ENCODE results near the gene SIK3.

SIK3 gene

DNA sequence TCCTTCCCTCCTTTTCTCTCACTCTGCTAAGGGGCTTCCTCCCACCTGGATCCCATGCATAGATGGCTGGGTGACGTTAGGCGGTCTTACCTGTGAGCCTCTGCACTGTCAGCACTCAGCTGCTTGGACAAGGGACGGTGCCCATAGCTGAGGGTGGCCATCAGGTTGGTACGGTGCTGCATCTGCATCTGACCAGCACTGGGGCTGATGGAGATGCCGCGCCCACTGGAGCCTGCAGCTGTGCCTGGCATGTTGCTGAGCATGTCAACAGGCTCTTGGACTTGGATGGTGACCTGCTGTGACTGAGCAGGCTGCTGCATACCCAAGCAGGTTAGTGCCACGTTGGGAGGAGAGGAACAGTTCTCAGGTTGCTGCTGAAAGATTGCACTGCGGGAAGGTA lies 239.1 kb downstream of the SIK3 start:
- no peak for DNase-seq

DNA sequence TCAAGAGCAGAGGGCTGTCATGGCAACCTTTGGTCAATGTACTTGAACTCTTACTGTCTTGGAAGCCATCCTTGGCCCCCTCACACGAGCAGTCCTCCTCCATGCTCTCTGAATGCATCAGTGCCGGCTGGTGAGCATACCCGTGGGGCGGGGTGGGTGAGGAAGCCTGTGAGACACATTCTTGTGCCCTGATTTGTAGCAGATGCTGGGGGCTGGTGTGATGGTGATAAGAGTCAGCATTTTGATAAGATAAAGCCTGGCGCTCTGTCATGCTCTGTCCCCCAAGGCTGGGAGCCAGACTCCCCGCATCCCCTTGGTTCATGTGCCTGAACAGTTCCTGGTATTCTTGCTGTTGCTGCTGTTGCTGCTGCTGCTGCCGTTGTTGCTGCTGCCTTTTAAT lies 240.3 kb downstream of the SIK3 start:
- no peak for DNase-seq

DNA sequence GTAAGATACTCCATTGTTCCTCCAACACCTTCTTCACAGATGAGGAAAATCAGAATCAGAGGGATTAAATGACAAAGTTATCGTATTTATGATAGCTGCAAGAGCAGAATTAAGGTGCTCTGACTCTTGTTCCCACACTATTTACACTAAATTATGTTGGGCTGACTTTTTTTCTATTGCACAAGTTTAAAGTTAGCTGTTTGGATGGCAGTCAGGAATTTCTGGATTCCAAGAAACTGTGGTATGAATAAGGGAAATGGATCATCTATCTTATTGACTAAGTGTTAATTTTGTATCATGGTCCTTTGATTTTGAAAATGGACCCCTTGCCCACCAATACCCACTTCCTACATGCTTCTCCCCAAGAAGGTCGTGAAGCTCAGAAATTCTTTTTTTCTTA lies 240.9 kb downstream of the SIK3 start:
- DNase-seq: no peak

DNA sequence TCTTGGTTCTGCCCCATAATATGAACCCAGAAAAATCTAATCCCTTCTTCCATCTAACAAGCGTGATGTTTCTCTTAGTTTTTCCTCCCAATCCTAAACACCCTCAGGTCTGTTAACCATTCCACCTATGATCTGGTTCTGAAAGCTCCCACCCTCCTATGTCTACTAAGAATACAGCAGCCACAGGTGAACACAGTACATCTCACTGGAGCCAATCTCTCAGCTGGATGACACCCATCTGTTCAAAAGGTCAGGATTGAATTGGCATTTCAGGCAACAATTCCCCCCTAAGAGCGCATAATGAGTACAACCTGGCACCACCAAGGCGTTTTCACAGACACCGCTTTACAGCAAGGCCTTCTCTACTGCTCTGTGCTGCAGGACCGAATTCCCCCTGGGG lies 241.8 kb downstream of the SIK3 start:
- no peak for DNase-seq

DNA sequence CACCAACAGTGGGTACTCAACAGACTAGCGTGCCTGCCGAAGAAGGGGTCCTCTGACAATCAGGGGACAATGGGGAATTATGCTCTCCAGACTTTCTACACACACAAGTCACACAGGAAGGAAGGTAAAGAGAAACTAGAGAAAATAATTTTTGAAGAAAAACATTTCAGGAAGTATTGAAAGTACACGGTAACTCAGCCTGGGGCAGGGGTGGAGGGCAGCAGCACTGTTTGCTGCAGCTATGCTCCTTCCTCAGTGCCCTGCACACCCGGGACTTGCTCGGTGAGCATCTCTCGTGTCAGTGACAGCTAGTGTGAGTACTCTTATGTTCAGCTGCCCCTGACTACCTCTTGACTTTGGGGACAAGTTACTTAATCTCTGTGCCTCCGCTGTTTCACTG lies 242.8 kb downstream of the SIK3 start:
- no peak for DNase-seq

DNA sequence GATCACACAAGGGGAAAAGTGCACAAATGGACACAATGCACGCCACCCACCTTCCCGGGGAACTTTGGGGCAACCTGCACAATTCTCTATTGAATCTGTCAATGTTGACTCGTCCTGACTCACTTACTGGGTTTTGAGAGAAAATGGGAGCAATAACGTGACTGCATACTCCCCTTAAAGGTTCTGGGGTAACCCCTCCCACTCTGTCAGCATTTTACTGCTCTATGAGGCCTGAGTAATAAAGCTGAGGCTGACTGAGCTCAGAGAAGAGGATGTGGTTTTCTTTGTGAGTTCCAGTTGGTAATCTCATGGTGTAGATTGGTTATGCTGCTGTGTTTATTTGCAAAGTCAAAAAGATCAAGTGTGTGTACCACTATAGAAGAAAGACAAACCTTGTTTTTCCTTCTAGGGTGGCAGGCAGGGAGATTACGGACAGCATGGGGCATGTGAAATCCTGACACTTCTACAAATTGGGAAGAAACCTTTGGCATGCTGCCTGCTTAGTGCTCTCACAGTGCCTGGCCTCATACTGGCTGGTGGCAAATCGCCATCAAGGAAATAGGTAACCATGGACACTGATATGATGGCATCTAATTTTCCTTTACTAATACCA lies 244.7 kb downstream of the SIK3 start:
- DNase-seq: peak; percentile 85

DNA sequence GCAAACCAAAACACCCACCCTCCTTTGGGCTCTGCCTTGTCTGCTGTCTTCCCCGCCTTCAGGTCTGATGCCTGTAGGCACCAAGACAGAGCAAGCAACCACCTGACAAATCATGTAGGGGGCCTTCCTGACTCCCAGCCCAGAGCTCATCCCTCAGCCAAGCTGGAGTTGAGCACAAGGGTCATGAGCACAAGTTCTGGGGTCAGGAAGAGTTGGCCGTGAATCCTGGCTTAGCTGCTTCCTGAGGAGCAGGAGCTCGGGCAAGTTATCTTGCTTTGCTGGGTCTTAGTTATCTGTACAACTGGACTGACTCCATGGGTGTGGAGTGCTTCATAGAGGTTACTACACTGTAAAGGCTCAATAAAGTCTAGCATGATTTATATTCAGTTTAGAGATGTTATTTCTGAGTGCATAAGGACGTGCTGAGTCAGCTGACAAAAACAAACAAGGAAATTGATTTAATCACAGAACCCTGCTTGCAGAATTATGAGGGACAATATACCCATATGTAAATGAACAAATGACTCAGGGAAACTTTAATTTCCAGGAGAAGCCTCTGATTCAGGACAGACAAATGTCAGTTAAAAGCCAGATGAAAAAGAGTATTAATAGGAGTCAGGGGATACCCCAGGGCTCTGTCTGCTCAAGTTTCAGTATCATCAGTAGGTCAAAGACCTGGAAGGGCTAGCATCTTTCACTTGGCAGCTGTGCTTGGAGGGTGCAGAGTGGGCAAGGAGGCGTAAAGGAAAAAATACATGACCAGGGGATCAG lies 245.8 kb downstream of the SIK3 start:
- no peak for DNase-seq

DNA sequence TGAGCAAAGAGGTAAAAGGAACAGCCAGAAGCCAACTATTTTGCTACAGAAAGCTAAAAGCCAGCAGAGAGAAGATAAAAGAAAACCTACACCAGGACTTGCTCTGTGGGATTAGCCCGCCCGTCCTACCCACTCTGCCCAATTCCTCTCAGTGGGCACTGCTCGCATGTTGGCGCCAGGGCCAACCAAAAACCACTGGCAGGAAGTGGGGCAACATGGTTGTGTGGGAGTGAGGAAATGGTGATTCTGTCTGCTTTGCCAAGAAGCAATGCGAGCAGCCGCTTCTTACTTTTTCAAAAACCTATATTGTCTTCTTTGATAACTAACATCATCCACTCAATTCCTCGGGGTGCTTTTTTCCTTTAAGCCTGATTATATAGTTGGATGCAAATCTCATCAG lies 246.6 kb downstream of the SIK3 start:
- DNase-seq: peak; percentile 70

DNA sequence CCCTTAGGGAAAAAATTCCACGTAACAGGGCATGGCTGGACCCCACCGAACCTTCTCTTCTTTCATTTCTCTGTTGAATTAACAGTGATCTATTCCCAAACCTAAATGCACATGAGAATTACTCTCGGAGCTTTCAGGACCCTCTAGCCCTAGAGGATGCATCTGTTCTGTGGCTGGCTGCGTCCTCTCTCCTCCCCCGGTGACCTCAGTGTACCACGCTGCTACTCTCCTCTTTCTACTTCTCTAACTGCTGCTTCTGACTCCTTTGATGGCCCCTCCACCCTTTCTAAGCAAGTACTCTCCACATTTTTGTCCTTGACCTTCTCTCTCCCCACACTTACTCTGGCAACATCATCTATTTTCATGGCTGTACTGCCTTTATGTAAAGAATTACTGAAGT lies 248.7 kb downstream of the SIK3 start:
- no peak for DNase-seq

DNA sequence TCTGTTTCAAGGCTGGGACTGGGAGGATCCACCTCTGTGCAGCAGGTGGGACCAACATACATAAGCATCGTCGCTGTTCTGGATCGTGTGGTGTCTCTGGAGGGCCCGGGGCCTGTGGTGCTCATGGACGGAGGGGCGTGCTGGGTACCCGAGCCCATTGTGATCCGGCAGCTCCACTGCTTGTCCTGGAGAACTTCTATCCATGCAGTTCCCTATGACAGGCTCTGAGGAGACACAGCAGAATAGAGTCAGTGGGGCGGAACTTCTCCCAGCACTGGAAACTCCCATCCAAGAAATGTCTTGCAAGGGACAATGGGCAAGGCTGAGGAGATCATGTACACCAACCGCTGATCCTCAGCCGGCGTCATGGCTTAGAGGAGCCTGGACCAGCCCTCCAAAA lies 249.2 kb downstream of the SIK3 start:
- no peak for DNase-seq

DNA sequence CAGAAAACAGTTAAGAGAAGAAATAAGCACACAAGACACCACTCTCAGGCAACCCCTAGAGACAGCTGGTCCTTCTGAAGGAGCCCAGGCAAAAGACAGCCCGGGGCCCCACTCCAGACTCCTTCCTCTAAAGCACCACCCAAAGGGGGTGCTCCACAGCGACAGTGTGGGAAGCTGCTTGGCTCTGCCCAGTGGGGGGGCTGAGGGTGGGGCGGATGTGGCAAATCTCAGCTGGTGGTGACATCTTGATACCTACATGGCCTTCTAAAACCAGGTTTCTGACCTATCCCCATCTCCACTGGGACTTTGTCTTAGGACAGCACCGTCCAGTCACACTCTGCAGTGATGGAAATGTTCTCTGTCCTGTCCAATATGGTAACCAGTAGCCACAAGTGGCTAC lies 250.6 kb downstream of the SIK3 start:
- no peak for DNase-seq

DNA sequence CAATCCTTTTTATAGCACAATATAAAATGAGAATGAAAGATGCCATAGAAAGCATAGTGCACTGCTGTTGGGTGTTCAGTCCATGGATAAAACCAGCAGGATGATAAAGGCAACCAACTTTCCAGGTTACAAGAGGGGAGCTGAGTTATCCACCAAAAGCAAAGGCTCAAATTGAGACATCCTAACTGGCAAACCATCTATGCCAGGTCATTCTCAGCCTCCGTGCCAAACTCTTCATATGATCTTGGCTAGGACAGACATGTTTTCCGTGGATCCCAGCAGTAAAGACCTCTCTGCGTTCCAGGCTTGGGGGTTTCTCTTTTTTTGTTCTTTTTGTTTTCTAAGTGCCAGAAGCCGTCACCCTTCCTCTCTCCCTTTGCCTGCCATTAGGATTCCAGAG lies 253.5 kb downstream of the SIK3 start:
- no peak for DNase-seq

DNA sequence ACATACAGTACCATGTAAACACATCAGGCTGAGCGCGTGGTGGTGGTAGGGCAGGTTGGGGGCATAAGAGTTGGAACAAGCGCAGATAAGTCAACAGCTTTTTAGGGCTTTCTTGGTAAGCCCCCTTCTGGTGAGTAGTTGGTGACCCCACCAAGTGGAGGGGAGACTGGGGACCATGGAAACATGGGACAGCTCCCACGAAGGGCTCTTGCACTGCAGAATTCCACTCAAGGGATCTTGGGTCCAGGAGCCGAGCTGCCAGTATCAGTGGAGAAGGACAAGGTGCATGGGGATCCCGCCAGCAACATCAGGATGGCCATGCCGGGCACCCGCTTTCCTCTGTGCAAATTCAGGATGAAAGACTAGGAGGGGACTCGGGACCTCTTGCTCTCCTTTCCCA lies 254.6 kb downstream of the SIK3 start:
- no peak for DNase-seq

DNA sequence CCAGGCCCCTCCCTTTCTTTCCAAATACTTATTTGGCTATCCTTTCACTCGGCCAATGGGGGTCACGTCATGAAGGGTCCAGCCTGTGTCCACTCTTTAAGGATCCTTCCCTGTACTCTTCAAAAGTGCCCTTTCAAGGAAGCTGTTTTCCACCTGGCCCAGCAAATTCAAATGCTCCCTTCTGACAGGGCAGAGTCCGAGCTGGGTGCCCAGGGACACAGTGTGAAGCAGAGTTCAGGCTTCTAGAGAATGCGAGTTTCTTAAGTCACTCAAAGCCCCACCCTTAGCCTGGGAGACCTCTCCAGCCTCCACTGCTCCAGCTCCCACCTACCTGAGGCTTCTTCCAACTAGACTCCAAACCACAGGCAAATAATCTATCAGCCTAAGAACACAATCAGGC lies 255.3 kb downstream of the SIK3 start:
- no peak for DNase-seq

DNA sequence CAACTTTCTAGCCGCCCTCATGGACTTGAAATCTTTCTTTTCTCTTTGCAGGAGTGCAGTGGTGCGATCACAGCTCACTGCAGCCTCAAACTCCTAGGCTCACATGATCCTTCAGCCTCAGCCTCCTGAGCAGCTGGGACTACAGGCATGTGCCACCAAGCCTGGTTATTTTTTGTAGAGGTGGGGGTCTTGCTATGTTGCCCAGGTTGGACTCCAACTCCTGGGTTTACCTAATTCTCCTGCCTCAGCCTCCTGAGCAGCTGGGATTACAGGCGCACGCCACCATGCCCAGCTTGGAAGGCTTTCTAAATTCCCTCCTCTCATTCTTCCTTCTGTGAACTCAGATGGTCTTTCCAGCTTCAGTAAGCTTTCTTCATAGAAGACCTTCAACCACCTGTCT lies 256.1 kb downstream of the SIK3 start:
- no peak for DNase-seq

DNA sequence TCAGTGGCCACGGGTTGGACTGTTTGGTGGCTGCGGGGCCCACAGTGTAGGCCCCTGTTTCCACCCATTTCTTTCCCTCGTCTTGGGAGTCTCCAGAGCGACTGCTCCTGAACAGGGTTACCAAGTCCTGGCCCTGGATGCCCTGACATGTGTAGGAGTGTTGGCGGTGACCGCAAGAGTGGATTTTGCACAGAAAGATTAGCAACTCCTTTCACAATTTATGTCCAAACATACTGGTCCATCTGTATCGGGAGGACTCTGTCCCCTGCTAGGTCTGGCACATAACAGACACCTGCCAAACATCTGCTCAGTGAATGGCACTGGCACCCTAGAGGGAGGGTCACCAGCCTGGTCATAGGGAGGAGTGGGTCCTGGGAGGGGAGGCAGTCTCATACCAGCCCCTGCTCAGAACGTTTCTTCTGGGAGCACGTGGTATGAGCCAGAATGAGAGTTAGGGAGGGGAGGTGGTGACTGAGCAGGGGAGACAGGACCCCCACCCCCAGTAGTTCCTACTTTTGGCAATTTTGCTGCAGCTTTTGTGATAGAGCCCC lies 257.4 kb downstream of the SIK3 start:
- DNase-seq: no peak

DNA sequence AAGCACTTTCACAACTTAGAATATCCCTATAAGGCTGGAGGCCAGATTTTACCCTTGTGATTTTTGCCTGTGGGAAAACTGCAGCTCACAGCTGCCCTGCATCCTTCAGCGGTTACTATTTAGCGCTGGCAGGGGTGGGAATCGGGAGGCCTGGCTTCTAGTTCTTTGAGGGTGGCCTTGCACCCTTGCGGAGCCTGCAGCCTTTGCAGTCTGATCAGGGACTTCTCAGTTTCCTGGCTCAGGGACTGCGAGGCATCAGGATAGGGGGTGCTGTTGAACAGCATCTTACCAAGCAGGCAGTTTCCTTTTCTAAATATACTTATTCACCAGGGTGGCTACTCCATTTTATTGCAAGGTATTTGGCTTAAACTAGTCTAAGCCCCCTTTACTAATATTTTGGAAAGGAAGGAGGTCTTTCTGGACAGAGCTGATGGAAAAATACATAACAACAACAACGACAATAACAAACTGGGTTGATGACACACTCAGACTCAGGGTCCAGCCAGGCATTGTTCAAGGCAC lies 257.9 kb downstream of the SIK3 start:
- no peak for DNase-seq

DNA sequence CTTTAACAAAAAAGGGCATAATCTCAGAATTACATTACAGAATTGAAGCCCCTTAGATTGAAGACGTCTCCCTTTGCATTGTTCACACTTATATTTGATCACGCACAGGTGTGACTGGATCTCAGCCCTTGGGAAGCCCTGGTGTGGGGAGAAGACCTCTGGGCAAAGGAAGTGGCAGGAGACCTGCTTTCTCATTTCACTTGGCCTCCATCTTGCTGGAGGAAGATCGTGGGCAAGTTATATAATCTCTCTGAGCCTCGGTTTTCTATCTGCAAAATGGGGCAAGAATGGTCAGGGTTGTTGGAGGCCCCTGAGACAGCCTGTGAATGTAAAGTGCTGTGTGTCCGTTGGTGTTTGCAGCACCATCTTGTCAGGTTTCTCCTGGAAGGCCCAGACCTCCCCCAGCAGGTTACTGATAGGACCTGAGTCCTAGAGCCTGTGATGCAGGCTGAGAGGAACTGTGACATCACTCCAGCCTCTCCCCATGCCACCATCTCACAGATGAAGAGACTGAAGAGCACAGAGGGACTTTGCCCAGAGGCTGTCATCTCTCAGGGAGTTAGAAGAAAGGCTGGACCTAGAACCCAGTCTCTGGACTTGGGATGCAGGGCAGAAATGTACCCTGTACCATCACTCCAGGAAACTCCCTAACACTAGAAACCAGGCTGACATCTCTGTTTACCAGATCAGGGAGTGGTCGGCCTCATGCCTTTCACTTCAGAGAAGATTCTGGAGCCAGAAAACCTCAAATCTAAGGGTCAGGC lies 259.7 kb downstream of the SIK3 start:
- no peak for DNase-seq

DNA sequence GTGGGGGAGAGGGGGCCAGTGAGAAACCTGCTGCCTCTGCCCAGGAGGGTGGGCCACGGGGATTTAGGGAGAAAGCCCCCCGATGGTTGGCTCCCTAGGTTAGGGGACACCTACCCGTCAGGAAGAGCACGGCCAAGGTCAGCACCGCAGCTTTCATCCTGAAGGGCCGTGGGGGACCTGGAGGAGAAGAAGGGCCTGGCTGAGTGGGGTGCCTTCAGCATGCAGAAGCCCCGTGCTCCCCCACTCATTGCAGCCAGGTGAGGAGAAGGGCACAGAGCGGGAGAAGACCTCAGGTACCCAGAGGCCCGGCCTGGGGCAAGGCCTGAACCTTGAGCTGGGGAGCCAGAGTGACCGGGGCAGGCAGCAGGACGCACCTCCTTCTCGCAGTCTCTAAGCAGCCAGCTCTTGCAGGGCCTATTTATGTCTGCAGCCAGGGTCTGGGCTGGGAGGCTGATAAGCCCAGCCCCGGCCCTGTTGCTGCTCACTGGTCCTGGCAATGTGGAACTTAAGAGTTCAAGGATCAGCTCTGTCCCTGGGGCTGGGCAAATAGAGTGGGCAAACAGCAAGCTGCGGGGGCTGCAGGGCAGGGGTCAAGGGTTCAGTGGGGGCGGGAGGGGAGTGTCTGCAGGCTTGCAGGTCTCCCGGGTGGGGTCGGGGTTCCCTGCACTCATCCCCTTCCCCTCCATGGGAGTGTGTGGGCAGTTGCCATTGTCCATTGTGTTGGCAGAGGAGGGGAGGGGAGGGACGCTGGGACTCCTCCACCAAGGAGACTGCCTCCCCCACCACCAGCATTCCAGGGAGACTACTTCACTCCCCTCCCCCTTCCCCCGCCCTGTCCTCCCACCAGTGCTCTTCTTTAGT lies 260.8 kb downstream of the SIK3 start, which contains the start of gene APOA1:
Gene APOA1 (minus strand): TSS at position 392 of the 861 bp plus-strand sequence. CDS start 235 bp downstream, at position 157.
- DNase-seq: no peak

DNA sequence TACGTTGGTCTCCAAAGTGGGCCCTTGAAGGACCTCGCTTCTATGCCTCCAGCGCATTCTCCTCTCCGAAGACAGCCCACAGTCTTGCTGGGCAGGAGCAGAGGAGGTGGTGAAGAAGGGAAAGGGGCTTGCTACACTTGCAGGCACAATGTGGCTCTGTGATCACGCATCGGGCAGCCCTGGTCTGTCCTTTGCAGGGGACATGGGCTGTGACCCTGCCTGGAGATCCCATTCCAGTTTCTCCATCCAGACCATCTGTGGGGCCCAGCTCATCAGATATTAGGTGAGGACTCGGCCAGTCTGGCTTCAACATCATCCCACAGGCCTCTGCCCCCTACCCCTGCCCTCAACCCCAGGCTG lies 261.6 kb downstream of the SIK3 start:
- DNase-seq: no peak

DNA sequence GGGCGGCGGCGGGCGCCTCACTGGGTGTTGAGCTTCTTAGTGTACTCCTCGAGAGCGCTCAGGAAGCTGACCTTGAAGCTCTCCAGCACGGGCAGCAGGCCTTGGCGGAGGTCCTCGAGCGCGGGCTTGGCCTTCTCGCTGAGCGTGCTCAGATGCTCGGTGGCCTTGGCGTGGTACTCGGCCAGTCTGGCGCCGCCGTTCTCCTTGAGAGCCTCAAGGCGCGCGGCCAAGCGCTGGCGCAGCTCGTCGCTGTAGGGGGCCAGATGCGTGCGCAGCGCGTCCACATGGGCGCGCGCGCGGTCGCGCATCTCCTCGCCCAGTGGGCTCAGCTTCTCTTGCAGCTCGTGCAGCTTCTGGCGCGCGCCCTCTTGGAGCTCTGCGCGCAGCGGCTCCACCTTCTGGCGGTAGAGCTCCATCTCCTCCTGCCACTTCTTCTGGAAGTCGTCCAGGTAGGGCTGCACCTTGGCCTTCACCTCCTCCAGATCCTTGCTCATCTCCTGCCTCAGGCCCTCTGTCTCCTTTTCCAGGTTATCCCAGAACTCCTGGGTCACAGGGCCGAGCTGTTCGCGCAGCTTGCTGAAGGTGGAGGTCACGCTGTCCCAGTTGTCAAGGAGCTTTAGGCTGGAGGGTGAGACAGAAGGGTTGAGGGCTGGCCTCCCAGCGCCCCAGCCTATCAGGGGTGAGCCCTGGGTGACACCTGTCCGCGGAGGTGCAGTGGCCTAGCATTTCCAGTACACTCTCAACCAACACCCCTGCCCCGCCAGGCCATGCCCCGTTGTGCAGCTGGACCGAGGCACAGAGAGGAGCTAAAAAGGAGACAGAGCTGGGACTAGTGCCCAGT lies 262.2 kb downstream of the SIK3 start:
- peak; percentile 85 for DNase-seq
